ACHN (cell line): Measurements from ENCODE around the gene GNAS-AS1.

ENCODE experiments used
- DNase-seq: peaks from one replicate; pipeline ENCODE4 v3.0.0-alpha.2; 2015
- in situ Hi-C: cut with HindIII; loops from 2 replicates; pipeline ENCODE4 v1.10.0; 2017; ENCODE audit warnings: low sequenced_read_pairs, low pct_ligation_motif_present, low pct_unique_long_range_greater_than_20kb

Gene GNAS-AS1

GRCh38 chr20:58795923-58796245 is 54.8 kb downstream of the GNAS-AS1 start:
- DNase-seq = no peak
- in situ Hi-C loops = no loop called here

GRCh38 chr20:58795181-58795922 is 55.4 kb downstream of the GNAS-AS1 start:
- DNase-seq = no peak
- in situ Hi-C loops = no loop called here

- DNase-seq = no peak
- in situ Hi-C loops = no loop called here
These were observed 56.1 kb downstream of the GNAS-AS1 start for GRCh38 chr20:58794510-58795180.

- DNase-seq = no peak
- in situ Hi-C loops = no loop called here
These were observed 56.9 kb downstream of the GNAS-AS1 start for GRCh38 chr20:58793512-58794420.

GRCh38 chr20:58792426-58792825 is 58.3 kb downstream of the GNAS-AS1 start:
- in situ Hi-C loops = no loop called here
- no peak for DNase-seq

- in situ Hi-C loops = no loop called here
- no peak for DNase-seq
These were observed 59.4 kb downstream of the GNAS-AS1 start for GRCh38 chr20:58791286-58791685.

GRCh38 chr20:58790454-58790853 is 60.2 kb downstream of the GNAS-AS1 start:
- DNase-seq = no peak
- in situ Hi-C loops = no loop called here

- in situ Hi-C loops = no loop called here
- no peak for DNase-seq
These were observed 61.7 kb downstream of the GNAS-AS1 start for GRCh38 chr20:58788896-58789544.

GRCh38 chr20:58787211-58788005 is 63.3 kb downstream of the GNAS-AS1 start:
- in situ Hi-C loops = no loop called here

GRCh38 chr20:58784321-58785074 is 66.2 kb downstream of the GNAS-AS1 start:
- DNase-seq = no peak
- in situ Hi-C loops = no loop called here

More at GRCh38 chr20:58787211-58788005, 63.3 kb downstream of the GNAS-AS1 start:
- no peak for DNase-seq

- no peak for DNase-seq
- in situ Hi-C loops = no loop called here
These were observed 67.1 kb downstream of the GNAS-AS1 start for GRCh38 chr20:58783511-58784011.

GRCh38 chr20:58781138-58781537 is 69.6 kb downstream of the GNAS-AS1 start:
- DNase-seq = no peak
- in situ Hi-C loops = no loop called here

- in situ Hi-C loops = no loop called here
These were observed 71.9 kb downstream of the GNAS-AS1 start for GRCh38 chr20:58778760-58779159.

GRCh38 chr20:58777657-58778056 is 73.0 kb downstream of the GNAS-AS1 start:
- DNase-seq = no peak
- in situ Hi-C loops = no loop called here

More at GRCh38 chr20:58778760-58779159, 71.9 kb downstream of the GNAS-AS1 start:
- no peak for DNase-seq

- in situ Hi-C loops = no loop called here
- no peak for DNase-seq
These were observed 74.6 kb downstream of the GNAS-AS1 start for GRCh38 chr20:58776109-58776508.

GRCh38 chr20:58775371-58775770 is 75.3 kb downstream of the GNAS-AS1 start:
- in situ Hi-C loops = no loop called here
- no peak for DNase-seq

- no peak for DNase-seq
- in situ Hi-C loops = no loop called here
These were observed 75.9 kb downstream of the GNAS-AS1 start for GRCh38 chr20:58774667-58775263.
